Esophagus squamous epithelium (tissue), 4 donors: ENCODE results near the gene BMPR1B.
A peak's percentile ranks its signal among the peaks of the same experiment; 100 is the strongest.

ENCODE experiments used
- POLR2A ChIP-seq, 4 donors: fragments of 450-650 bp; IDR thresholded peaks; one replicate each; pipeline ENCODE4 v1.6.1; 2017; ENCODE audit warnings: antibody characterized with exemption in 4 of 4, mild to moderate bottlenecking in 4 of 4, moderate library complexity in 3 of 4
- TF ChIP-seq, protein P1 (sequence below), 6 experiments: fragments of 450-650 bp in 4 of 6; fragments of 200-600 bp in 2 of 6; sonication (generic) in 2 of 6; IDR thresholded peaks; one replicate each; pipeline ENCODE4 v1.5.1; 2016 to 2019; ENCODE audit warnings: antibody characterized with exemption in 6 of 6, mild to moderate bottlenecking in 4 of 6, moderate library complexity in 4 of 6

DNA sequence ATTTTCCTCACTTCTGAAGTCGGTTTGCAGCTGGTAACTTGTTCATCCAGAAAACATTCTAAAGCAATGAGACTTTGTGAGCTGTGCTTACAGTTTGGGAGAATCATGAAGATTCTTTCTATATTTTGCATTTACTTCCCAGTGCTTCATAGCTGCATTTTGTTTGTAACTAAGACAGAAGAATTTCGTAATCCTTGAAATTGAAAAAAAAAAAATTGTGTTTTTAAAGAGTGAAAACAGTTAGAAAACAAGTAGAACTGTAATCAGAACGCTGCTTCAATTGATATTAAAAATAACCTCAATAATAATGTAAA is 398.7 kb downstream of the BMPR1B start:
- TF ChIP-seq, protein P1, sequence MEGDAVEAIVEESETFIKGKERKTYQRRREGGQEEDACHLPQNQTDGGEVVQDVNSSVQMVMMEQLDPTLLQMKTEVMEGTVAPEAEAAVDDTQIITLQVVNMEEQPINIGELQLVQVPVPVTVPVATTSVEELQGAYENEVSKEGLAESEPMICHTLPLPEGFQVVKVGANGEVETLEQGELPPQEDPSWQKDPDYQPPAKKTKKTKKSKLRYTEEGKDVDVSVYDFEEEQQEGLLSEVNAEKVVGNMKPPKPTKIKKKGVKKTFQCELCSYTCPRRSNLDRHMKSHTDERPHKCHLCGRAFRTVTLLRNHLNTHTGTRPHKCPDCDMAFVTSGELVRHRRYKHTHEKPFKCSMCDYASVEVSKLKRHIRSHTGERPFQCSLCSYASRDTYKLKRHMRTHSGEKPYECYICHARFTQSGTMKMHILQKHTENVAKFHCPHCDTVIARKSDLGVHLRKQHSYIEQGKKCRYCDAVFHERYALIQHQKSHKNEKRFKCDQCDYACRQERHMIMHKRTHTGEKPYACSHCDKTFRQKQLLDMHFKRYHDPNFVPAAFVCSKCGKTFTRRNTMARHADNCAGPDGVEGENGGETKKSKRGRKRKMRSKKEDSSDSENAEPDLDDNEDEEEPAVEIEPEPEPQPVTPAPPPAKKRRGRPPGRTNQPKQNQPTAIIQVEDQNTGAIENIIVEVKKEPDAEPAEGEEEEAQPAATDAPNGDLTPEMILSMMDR (IDR thresholded peaks at IDR 0.05) = peak in 1 of 6 experiments; percentile 7
- TF ChIP-seq POLR2A (IDR thresholded peaks at IDR 0.05) = no peak
